Measurements from ENCODE around the gene SLC39A11. TPM values are rescaled to one million over a fixed set of nuclear protein-coding genes. Genes with fewer than 3 reads are reported as not detected.

SLC39A11 gene
- total and polyA plus RNA-seq, 2 of the 13 experiments (the other 11 are each of a cell fraction or from before 2014, with no cell fraction given): 17.2 to 31.5 TPM

- 96% methylated on average over 2 of the region's 2 CpGs for WGBS (ENCODE audit: low lambda C conversion rate)
- in situ Hi-C loops (cut with HindIII; ENCODE audit: extremely low pct_ligation_motif_present, low pct_unique_long_range_greater_than_20kb): no loop called here
- CTCF ChIA-PET (ENCODE audit: low intra/inter-chr PET ratio, low total read pairs): no interaction called here
- H3K4me3 ChIP-seq (replicated peaks in 1 of 3; ENCODE audit: insufficient read depth in 1 of 3, low read depth in 2 of 3, low read length in 3 of 3): no peak overlapping the region
- DNase-seq (ENCODE audit: low spot score): no peak
- no peak for FAIRE-seq
- peaks cover under 1% of the 10 kb centered on the region; the same call in 1 of the 2 replicates for H3K4me1 ChIP-seq (ENCODE audit: insufficient read depth, low read length)
- no peak overlapping the region for H2AFZ ChIP-seq (ENCODE audit: low read length)
- no peaks in the 10 kb centered on the region for H3K79me2 ChIP-seq (ENCODE audit: insufficient read depth, low read length)
- no peak overlapping the region for H3K27ac ChIP-seq (ENCODE audit: extremely low read length, insufficient read depth, low read length)
- H3K36me3 ChIP-seq (replicated peaks in 1 of 2; ENCODE audit: control insufficient read depth in 1 of 2, insufficient read depth in 2 of 2, low read length in 2 of 2): peaks cover 1 to 6% of the 10 kb centered on the region in 2 experiments; a peak in 1 of 5 replicates
- no peaks in the 10 kb centered on the region for H4K20me1 ChIP-seq (ENCODE audit: insufficient read depth, low read length)
- no TSS peak for BruUV-seq (replicated peaks)
- POLR2A ChIA-PET: no interaction called here
- intact Hi-C loops (cut with micrococcal nuclease; ENCODE audit: unreplicated experiment): no loop called here
- TF ChIP-seq ZFP36L1 (CRISPR knock-in tag; IDR thresholded peaks at IDR 0.05): no peak
- TF ChIP-seq MXD4 (CRISPR knock-in tag; IDR thresholded peaks at IDR 0.05): no peak
- no peak for TF ChIP-seq ZNF556 (CRISPR knock-in tag; IDR thresholded peaks at IDR 0.05; ENCODE audit: borderline replicate concordance)
- TF ChIP-seq NKX3-1 (CRISPR knock-in tag; IDR thresholded peaks at IDR 0.05): no peak
- no peak for TF ChIP-seq RARG (CRISPR knock-in tag; IDR thresholded peaks at IDR 0.05; ENCODE audit: low read depth)
- no peak for TF ChIP-seq KLF13 (CRISPR knock-in tag; IDR thresholded peaks at IDR 0.05)
- TF ChIP-seq KMT2B (CRISPR knock-in tag; IDR thresholded peaks at IDR 0.05): no peak
- TF ChIP-seq ONECUT2 (CRISPR knock-in tag; IDR thresholded peaks at IDR 0.05): no peak
- TF ChIP-seq ZNF569 (CRISPR knock-in tag; IDR thresholded peaks at IDR 0.05; ENCODE audit: borderline replicate concordance): no peak
- TF ChIP-seq ZNF644 (CRISPR knock-in tag; IDR thresholded peaks at IDR 0.05; ENCODE audit: low read depth): no peak
- no peak for TF ChIP-seq ZBTB25 (CRISPR knock-in tag; IDR thresholded peaks at IDR 0.05)
- TF ChIP-seq CCAR2 (optimal IDR thresholded peaks at IDR 0.05; ENCODE audit: low read depth, low read length): no peak
- TF ChIP-seq SIN3B (IDR thresholded peaks at IDR 0.05; ENCODE audit: low read length): no peak
- no peak overlapping the region for H3K4me2 ChIP-seq (ENCODE audit: low read depth, low read length)
- H3K27me3 ChIP-seq (ENCODE audit: control insufficient read depth in 1 of 2, insufficient read depth in 2 of 2, low read length in 2 of 2): no peaks in the 10 kb centered on the region
- no peak for ATAC-seq
- no peak overlapping the region for H3K9ac ChIP-seq (ENCODE audit: insufficient read depth, low read depth, low read length)
- peaks cover 4% of the 10 kb centered on the region; the same call in 1 of the 2 replicates for H3K9me3 ChIP-seq (ENCODE audit: low read length)
Observed at GRCh38 chr17:73022694-73023093, 69.8 kb downstream of the SLC39A11 start.

All from HepG2 (cell line).